ENCODE results near the gene WFDC10A.
A peak's percentile ranks its signal among the peaks of the same experiment; 100 is the strongest.

WFDC10A gene

DNA sequence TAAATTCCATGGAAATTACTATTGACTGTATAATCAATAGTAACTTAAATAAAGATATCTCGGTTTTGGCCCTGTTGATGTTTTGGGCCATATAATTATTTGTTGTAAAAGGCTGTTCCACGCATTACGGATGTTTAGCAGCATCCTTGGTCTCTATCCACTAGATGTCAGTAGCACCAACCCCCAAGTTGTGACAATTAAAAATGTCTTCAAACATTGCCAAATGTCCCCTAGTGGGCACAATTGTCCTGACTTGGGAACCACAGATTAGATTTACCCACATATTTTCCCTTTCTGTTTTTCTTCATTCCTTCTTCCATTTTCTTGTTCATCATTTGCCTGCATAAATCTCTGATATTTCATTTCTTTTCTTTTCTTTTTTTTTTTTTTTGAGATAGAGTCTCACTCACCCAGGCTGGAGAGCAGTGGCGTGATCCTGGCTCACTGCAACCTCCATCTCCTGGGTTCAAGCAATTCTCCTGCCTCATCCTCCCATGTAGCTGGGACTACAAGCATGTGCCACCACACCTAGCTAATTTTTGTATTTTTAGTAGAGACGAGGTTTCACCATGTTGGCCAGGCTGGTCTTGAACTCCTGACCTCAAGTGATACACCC is 36.9 kb upstream of the WFDC10A start:
- TF ChIP-seq, protein P1, sequence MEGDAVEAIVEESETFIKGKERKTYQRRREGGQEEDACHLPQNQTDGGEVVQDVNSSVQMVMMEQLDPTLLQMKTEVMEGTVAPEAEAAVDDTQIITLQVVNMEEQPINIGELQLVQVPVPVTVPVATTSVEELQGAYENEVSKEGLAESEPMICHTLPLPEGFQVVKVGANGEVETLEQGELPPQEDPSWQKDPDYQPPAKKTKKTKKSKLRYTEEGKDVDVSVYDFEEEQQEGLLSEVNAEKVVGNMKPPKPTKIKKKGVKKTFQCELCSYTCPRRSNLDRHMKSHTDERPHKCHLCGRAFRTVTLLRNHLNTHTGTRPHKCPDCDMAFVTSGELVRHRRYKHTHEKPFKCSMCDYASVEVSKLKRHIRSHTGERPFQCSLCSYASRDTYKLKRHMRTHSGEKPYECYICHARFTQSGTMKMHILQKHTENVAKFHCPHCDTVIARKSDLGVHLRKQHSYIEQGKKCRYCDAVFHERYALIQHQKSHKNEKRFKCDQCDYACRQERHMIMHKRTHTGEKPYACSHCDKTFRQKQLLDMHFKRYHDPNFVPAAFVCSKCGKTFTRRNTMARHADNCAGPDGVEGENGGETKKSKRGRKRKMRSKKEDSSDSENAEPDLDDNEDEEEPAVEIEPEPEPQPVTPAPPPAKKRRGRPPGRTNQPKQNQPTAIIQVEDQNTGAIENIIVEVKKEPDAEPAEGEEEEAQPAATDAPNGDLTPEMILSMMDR (conservative IDR thresholded peaks at IDR 0.05; ENCODE audit: low read depth): peak; percentile 90
- ChIA-PET CTCF (interaction anchor here (0.6 to 1.0 kb wide), 11 partner anchors 8 to 627 kb away, joined by 3 to 12 read pairs (median 4); no protein-coding TSS in a partner anchor), POLR2A (ENCODE audit: low non-redundant PET) (interaction anchor here (0.6 kb wide), 1 partner anchor 176 kb away, joined by 4 read pairs; no protein-coding TSS in a partner anchor)
- peak; percentile 50 for DNase-seq (ENCODE audit: low spot score)
- no peak overlapping the region for H3K27ac ChIP-seq

DNA sequence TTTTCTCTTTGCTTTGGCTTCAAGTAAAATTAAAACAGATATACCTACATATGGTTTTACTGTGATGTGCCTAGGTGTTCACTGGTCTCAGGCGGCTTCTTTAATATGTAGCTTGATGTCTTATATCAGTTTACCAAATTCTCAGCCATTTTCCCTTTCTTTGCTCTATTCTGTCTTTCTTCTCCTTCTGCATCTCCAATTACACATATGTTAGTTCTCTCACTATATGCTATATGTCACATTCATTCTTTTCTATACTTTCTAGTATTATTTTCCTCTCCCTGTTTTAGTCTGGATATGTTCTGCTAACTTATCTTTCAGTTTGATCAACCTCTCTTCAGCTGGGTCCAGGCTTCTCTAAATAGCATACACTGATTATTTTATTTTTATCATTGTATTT is 36.0 kb upstream of the WFDC10A start:
- no peak for DNase-seq (ENCODE audit: low spot score)
- POLR2A ChIA-PET (ENCODE audit: low non-redundant PET): no interaction called here
- TF ChIP-seq, protein P1 (conservative IDR thresholded peaks at IDR 0.05; ENCODE audit: low read depth): no peak
- CTCF ChIA-PET: interaction anchor here (0.9 kb wide), 1 partner anchor 177 kb away, joined by 9 read pairs; no protein-coding TSS in a partner anchor
- no peak overlapping the region for H3K27ac ChIP-seq

DNA sequence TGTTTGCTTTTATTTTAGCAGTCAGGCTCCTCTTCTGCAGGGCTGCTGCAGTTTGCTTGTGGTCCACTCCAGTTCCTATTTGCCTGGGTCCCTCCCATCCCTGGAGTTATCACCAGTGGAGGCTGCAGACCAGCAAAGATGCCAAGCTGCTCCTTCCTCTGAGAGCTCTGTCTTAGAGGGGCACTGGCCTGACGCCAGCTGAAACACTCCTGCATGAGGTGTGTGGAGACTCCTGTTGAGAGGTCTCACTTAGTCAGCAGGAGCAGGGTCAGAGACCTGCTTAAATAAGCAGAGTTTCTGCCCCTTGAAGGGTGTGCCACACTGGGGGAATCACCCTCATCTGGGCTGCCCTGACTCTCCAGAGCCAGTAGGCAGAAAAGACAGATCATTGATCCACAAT is 34.3 kb upstream of the WFDC10A start:
- POLR2A ChIA-PET (ENCODE audit: low non-redundant PET): no interaction called here
- H3K27ac ChIP-seq: no peak overlapping the region
- DNase-seq (ENCODE audit: low spot score): no peak
- CTCF ChIA-PET: interaction anchor here (0.6 to 1.3 kb wide), 3 partner anchors 35 to 723 kb away, joined by 3 to 5 read pairs (median 4); partner anchors contain the start of gene WFDC10A
- TF ChIP-seq, protein P1 (conservative IDR thresholded peaks at IDR 0.05; ENCODE audit: low read depth): no peak

DNA sequence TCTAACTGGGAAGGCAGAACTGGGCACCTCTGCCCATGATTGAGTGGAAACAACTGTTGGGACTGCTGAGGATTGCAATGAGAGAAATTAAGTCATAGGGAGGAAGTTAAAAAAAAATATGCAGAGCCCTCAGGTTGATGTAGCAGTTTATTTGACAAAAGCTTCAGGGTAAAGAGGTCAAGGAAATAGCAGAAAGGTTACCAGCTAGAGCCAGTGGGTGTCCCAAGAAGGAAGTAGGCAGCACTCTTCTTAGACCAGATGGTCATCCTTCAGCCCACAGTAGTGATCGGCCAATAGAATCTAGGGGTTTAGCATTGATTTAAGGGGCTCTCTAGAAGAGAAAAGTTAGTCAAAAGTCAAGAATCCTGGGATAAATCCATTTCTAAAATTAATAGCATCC is 21.7 kb upstream of the WFDC10A start:
- DNase-seq (ENCODE audit: low spot score): no peak

DNA sequence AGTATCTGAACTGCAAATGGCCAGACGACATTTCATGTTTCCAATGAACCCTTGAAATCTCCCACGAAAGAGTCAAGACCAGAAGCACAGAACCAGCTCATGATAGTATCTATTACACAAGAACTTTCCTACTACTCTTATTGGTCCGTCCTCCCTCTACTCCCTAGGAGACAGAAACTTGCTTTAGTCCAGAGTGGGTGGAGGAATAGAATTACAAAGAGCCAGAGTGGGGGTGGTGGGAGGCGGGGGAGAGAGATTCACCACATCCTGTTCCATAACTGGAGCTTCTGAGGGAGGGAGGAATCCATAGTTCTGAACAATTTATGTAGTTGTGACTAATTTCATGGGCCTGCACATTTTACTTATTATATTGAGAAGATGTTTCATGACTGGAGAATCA is 18.5 kb upstream of the WFDC10A start:
- POLR2A ChIA-PET (ENCODE audit: low non-redundant PET): no interaction called here
- TF ChIP-seq, protein P1 (conservative IDR thresholded peaks at IDR 0.05; ENCODE audit: low read depth): no peak
- CTCF ChIA-PET: interaction anchor here (0.6 kb wide), 1 partner anchor 109 kb away, joined by 4 read pairs; no protein-coding TSS in a partner anchor
- peak; percentile 92 for DNase-seq (ENCODE audit: low spot score)
- H3K27ac ChIP-seq: no peak overlapping the region

More for the DNA sequence above, 21.7 kb upstream of the WFDC10A start:
- ChIA-PET POLR2A (ENCODE audit: low non-redundant PET) (no interaction called here), CTCF (no interaction called here)
- H3K27ac ChIP-seq: no peak overlapping the region
- TF ChIP-seq, protein P1 (conservative IDR thresholded peaks at IDR 0.05; ENCODE audit: low read depth): no peak

DNA sequence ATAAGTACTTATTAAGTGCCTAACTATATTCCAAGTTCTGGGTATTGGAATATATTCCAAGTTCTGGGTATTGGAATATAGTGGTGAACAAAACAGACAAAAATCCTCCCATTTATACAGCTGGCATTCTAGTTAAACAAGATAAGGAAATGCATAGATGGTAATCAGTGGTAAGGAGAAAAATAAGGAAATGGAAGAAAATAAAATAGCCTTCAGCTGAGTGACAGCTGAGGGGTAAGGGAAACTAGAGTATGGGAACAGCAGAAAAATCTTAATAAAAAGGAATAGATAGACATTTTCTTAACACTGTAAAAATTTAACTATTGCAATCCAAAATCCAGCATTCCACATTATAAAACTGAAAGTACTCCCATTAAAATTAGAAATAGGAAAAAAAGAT is 17.2 kb upstream of the WFDC10A start:
- CTCF ChIA-PET: interaction anchor here (0.7 kb wide), 1 partner anchor 826 kb away, joined by 4 read pairs; no protein-coding TSS in a partner anchor
- DNase-seq (ENCODE audit: low spot score): no peak
- TF ChIP-seq, protein P1 (conservative IDR thresholded peaks at IDR 0.05; ENCODE audit: low read depth): no peak
- POLR2A ChIA-PET (ENCODE audit: low non-redundant PET): no interaction called here
- no peak overlapping the region for H3K27ac ChIP-seq
